A549 (cell line): ENCODE results near the gene CYP1A1. TPM values are rescaled to one million over a fixed set of nuclear protein-coding genes. Genes with fewer than 3 reads are reported as not detected.
A peak's percentile ranks its signal among the peaks of the same experiment; 100 is the strongest.
"Not testable (repeated sequence)": the region's sequence is repeated elsewhere in the genome, so short reads cannot be mapped to it uniquely, and the experiment has no call there.

Experiments used
- ATAC-seq, 2 experiments: fragments of 200-7000 bp in 1 of 2; fragments of >200 bp in 1 of 2; cut with Nextera tagmentation in 1 of 2; cut with Tn5 transposase in 1 of 2; 3 replicates each; pipeline versions ENCODE4 v1.8.0 to v1.9.1; 2018 to 2020; ENCODE audit warnings: mild to moderate bottlenecking in 1 of 2, moderate library complexity in 1 of 2
- CTCF ChIA-PET: fragments of 300-600 bp; sonication (Branson Sonifier 250); formaldehyde crosslinking; extraction: SDS; loops from one replicate; lab custom pipeline; 2021; ENCODE audit warnings: antibody characterized with exemption, inconsistent platforms; lab: Yijun Ruan, JAX
- POLR2A ChIA-PET: fragments of 350-600 bp; formaldehyde crosslinking; extraction: SDS; loops from one replicate; lab custom pipeline; 2021; ENCODE audit warnings: antibody characterized with exemption, inconsistent platforms; lab: Yijun Ruan, JAX
- DNase-seq, 2 experiments: peaks; one replicate each; pipeline versions ENCODE4 v3.0.0 to v3.0.0-alpha.2; 2011 to 2016; ENCODE audit warnings: low read depth in 1 of 2, low spot score in 1 of 2
- FAIRE-seq: peaks from 2 replicates; lab custom pipeline; 2011; peaks lifted over from hg19 to GRCh38; lab: Jason Lieb, UNC
- H3K27ac ChIP-seq, 2 experiments: fragments of >200 bp; sonication (Bioruptor Twin); formaldehyde crosslinking; 3 replicates each; pipeline ENCODE4 v1.5.1; 2016 to 2017
- H3K4me1 ChIP-seq: fragments of >200 bp; sonication (Bioruptor Twin); formaldehyde crosslinking; 3 replicates; pipeline ENCODE4 v1.6.1; 2016
- H3K4me2 ChIP-seq: fragments of >200 bp; sonication (Bioruptor Twin); formaldehyde crosslinking; 3 replicates; pipeline ENCODE4 v1.6.1; 2016
- H3K4me3 ChIP-seq: fragments of >200 bp; sonication (Bioruptor Twin); formaldehyde crosslinking; 3 replicates; pipeline ENCODE4 v1.5.1; 2016
- H3K9me3 ChIP-seq: fragments of >200 bp; sonication (Bioruptor Twin); formaldehyde crosslinking; 3 replicates; pipeline ENCODE4 v1.6.1; 2016
- BHLHE40 ChIP-seq: IDR thresholded peaks from 2 replicates; pipeline ENCODE4 v1.6.1; 2012; ENCODE audit warnings: low read depth, low read length, inconsistent platforms
- CBX2 ChIP-seq: fragments of 200-600 bp; sonication (generic); IDR thresholded peaks from 2 replicates; pipeline ENCODE4 v1.6.1; 2016; ENCODE audit warnings: low read depth, mild to moderate bottlenecking, borderline replicate concordance
- EP300 ChIP-seq, 2 experiments: fragments of >200 bp; sonication (Bioruptor Twin); formaldehyde crosslinking; IDR thresholded peaks; 2 replicates in 1 of 2; 3 replicates in 1 of 2; pipeline ENCODE4 v1.6.1; 2016 to 2017
- FOXS1 ChIP-seq: fragments of 250-450 bp; sonication (Bioruptor Pico); IDR thresholded peaks from 2 replicates; pipeline ENCODE4 v1.5.0; 2020; ENCODE audit warnings: mild to moderate bottlenecking, moderate library complexity
- HEYL ChIP-seq: fragments of 250-450 bp; sonication (Bioruptor Pico); IDR thresholded peaks from 2 replicates; pipeline ENCODE4 v1.8.0; 2021; ENCODE audit warnings: mild to moderate bottlenecking, moderate library complexity
- HOXA7 ChIP-seq: fragments of 250-450 bp; sonication (Bioruptor Pico); IDR thresholded peaks from 2 replicates; pipeline ENCODE4 v1.5.0; 2020; ENCODE audit warnings: mild to moderate bottlenecking, moderate library complexity
- JUN ChIP-seq, 2 experiments: fragments of >200 bp; sonication (Bioruptor Twin); formaldehyde crosslinking; IDR thresholded peaks; 2 replicates in 1 of 2; 3 replicates in 1 of 2; pipeline ENCODE4 v1.6.1; 2016 to 2017
- JUNB ChIP-seq: fragments of >200 bp; sonication (Bioruptor Twin); formaldehyde crosslinking; IDR thresholded peaks from 2 replicates; pipeline ENCODE4 v1.6.1; 2016
- KDM1A ChIP-seq: fragments of 200-600 bp; sonication (generic); IDR thresholded peaks from 2 replicates; pipeline ENCODE4 v1.6.1; 2016; ENCODE audit warnings: low read depth, mild to moderate bottlenecking
- MAFK ChIP-seq: fragments of 450-650 bp; IDR thresholded peaks from 2 replicates; pipeline ENCODE4 v1.6.1; 2014; ENCODE audit not compliant: partially characterized antibody
- NFE2L2 ChIP-seq: fragments of 150-350 bp; conservative IDR thresholded peaks from 2 replicates; pipeline ENCODE4 v1.6.1; 2014; ENCODE audit warnings: low read length
- NPAS2 ChIP-seq: fragments of 250-450 bp; sonication (Bioruptor Pico); IDR thresholded peaks from 2 replicates; pipeline ENCODE4 v1.8.0; 2022; ENCODE audit warnings: mild to moderate bottlenecking, moderate library complexity, borderline replicate concordance
- NR3C1 ChIP-seq: fragments of >200 bp; sonication (Bioruptor Twin); formaldehyde crosslinking; IDR thresholded peaks from 3 replicates; pipeline ENCODE4 v1.6.1; 2017
- PHF8 ChIP-seq: fragments of 200-600 bp; sonication (generic); IDR thresholded peaks from 2 replicates; pipeline ENCODE4 v1.6.1; 2016; ENCODE audit warnings: low read depth, mild to moderate bottlenecking, antibody characterized with exemption, moderate library complexity, borderline replicate concordance
- POLR2A ChIP-seq: IDR thresholded peaks from 2 replicates; pipeline ENCODE4 v1.6.1; 2012; ENCODE audit warnings: mild to moderate bottlenecking, low read length
- SMC3 ChIP-seq: fragments of >200 bp; sonication (Bioruptor Twin); formaldehyde crosslinking; IDR thresholded peaks from 3 replicates; pipeline ENCODE4 v1.6.1; 2018; ENCODE audit warnings: inconsistent platforms
- TP53 ChIP-seq: fragments of 250-450 bp; sonication (Bioruptor Pico); IDR thresholded peaks from 2 replicates; pipeline ENCODE4 v1.5.0; 2021; ENCODE audit warnings: mild to moderate bottlenecking, moderate library complexity
- ZC3H11A ChIP-seq: fragments of 450-650 bp; IDR thresholded peaks from 2 replicates; pipeline ENCODE4 v1.6.1; 2014; ENCODE audit warnings: antibody characterized with exemption, mild to moderate bottlenecking
- ZFP36 ChIP-seq: fragments of 450-650 bp; IDR thresholded peaks from 2 replicates; pipeline ENCODE4 v1.6.1; 2014; ENCODE audit warnings: borderline replicate concordance; ENCODE audit not compliant: partially characterized antibody
- WGBS: methylation state at CpG from one replicate; pipeline ENCODE4 v1.1.6; 2017; ENCODE audit errors: missing lambda C conversion rate; 5-methylcytosine and 5-hydroxymethylcytosine counted together
- polyA plus RNA-seq, 4 experiments: library from polyadenylated mRNA; depleted of rRNA in 3 of 4; stranded (reverse); fragments of >200 nt; fragmentation: RNase III in 1 of 4; extraction: RNeasy Plus Mini Kit Qiagen cat#74134 plus additional on column Dnase treatment in 1 of 4; gene quantifications; 2 replicates in 3 of 4; 3 replicates in 1 of 4; pipeline ENCODE4 v1.2.3, GENCODE V29; 2011 to 2017
- TF ChIP-seq, protein P1 (sequence below): fragments of 450-650 bp; IDR thresholded peaks from 2 replicates; pipeline ENCODE4 v1.6.1; 2014; ENCODE audit warnings: antibody characterized with exemption
- TF ChIP-seq, protein P2 (sequence below): IDR thresholded peaks from 2 replicates; pipeline ENCODE4 v1.6.1; 2012
- TF ChIP-seq, protein P3 (sequence below): fragments of >200 bp; sonication (Bioruptor Twin); formaldehyde crosslinking; IDR thresholded peaks from 3 replicates; pipeline ENCODE4 v1.5.1; 2016

The CYP1A1 gene
- polyA plus RNA-seq, 2 of the 4 experiments (the other 2 are of a cell fraction) = 0.25 to 0.50 TPM

DNA sequence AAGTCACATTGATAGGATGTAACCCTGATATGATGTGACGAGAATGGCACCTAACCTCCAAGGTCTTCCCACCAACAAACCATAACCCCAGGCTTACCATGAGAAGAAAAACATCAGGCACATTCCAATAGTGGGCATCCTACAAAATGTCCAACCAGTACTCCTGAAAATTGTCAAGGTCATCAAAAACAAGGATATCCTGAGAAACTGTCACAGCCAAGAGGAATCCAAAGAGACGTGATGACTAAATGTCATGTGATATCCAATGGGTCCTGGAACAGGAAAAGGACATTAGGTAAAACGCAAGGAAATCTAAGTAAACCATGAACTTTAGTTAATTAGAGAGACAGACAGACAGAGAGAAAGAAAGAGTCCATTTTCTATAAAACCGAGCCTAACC is 21.1 kb upstream of the CYP1A1 start:
- Histone ChIP-seq H3K9me3 (peaks cover 6% of the 10 kb centered on the region; the same call in 1 of the 3 replicates), H3K27ac (no peak overlapping the region), H3K4me2 (no peak overlapping the region), H3K4me3 (no peak overlapping the region), H3K4me1 (no peaks in the 10 kb centered on the region)
- FAIRE-seq (no peak), ATAC-seq (no peak), DNase-seq (no peak)
- POLR2A ChIA-PET = no interaction called here
- CTCF ChIA-PET = no interaction called here
- 32% methylated on average over 4 of the region's 4 CpGs for WGBS
- no peak for TF ChIP-seq NR3C1
- peak; percentile 78 for TF ChIP-seq MAFK

DNA sequence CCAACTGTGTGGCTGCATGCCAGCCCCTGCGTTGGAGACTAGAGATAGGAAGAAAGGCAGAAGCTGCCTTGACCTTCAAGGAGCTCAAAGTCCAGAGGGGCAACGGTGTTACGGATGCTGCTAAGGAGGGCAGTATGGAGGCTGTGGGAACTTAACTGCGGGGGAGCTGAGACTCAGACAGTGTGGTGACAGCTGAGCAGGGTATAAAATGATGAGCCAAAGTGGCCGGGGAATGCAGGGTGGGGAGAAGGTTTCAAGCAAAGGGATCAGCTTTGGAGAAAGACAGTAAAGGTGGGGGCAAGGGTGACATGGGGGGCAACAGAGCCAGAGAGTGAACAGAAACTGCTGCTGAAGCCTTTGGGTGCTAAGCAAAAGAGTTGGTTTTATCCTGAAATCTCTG is 17.1 kb upstream of the CYP1A1 start:
- Histone ChIP-seq H3K27ac (no peak overlapping the region), H3K4me1 (no peaks in the 10 kb centered on the region), H3K9me3 (peaks cover 6% of the 10 kb centered on the region; the same call in 1 of the 3 replicates), H3K4me3 (no peak overlapping the region), H3K4me2 (no peak overlapping the region)
- 16% methylated on average over 5 of the region's 5 CpGs for WGBS
- CTCF ChIA-PET = interaction anchor here (1.5 kb wide), 1 partner anchor 110 kb away, joined by 3 read pairs; no protein-coding TSS in a partner anchor
- no peak for TF ChIP-seq JUN (IDR thresholded peaks at IDR 0.05)
- no peak for TF ChIP-seq HEYL
- TF ChIP-seq NPAS2 = no peak
- no peak for TF ChIP-seq ZC3H11A
- no peak for TF ChIP-seq TP53 (CRISPR knock-in tag)
- no peak for TF ChIP-seq ZFP36
- no peak for TF ChIP-seq SMC3
- TF ChIP-seq JUNB = no peak
- no peak for TF ChIP-seq PHF8
- no peak for TF ChIP-seq KDM1A
- TF ChIP-seq, protein P1, sequence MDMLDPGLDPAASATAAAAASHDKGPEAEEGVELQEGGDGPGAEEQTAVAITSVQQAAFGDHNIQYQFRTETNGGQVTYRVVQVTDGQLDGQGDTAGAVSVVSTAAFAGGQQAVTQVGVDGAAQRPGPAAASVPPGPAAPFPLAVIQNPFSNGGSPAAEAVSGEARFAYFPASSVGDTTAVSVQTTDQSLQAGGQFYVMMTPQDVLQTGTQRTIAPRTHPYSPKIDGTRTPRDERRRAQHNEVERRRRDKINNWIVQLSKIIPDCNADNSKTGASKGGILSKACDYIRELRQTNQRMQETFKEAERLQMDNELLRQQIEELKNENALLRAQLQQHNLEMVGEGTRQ = no peak
- POLR2A ChIA-PET = no interaction called here
- FAIRE-seq (no peak), DNase-seq (no peak), ATAC-seq (no peak)

DNA sequence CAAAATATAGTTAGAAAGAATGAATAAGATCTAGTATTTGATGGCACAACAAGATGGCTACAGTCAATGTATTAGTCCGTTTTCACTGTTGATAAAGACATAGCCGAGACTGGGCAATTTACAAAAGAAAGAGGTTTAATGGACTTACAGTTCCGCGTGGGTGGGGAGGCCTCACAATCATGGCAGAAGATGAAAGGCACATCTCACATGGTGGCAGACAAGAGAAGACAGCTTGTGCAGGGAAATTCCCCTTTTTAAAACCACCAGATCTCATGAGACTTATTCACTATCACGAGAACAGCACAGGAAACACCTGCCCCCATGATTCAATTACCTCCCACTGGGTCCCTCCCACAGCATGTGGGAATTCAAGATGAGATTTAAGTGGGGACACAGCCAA is 12.9 kb upstream of the CYP1A1 start:
- DNase-seq, CTCF ChIA-PET, POLR2A ChIA-PET, ATAC-seq, H3K4me2 ChIP-seq, FAIRE-seq, H3K4me3 ChIP-seq, H3K27ac ChIP-seq, H3K9me3 ChIP-seq, H3K4me1 ChIP-seq: not testable (repeated sequence)
- WGBS = 63% methylated on average over 5 of the region's 5 CpGs

DNA sequence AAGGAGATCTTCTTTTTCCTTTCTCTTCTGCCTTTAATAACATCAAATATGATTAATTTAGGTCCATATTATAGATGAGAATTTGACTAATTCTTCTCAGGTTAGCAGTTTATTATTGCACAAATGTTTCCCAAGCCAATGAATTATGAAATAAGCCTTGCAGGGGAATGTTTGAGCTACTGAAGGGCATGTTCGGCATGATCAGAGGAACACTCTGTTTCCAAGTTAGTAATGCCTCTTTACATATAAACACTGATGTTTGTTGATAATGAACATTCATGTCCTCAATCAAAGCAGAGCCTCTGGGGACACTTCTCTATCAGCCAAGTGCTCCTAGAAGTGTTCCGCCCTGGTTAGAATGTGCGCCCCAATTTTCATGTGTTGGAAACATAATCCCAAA is 10.0 kb upstream of the CYP1A1 start:
- DNase-seq (no peak), FAIRE-seq (no peak), ATAC-seq (no peak)
- H3K4me1 ChIP-seq = no peaks in the 10 kb centered on the region
- H3K27ac ChIP-seq = no peak overlapping the region
- no peak overlapping the region for H3K4me2 ChIP-seq
- TF ChIP-seq BHLHE40 (no peak), HOXA7 (no peak), FOXS1 (CRISPR knock-in tag) (no peak), EP300 (IDR thresholded peaks at IDR 0.05) (no peak), NFE2L2 (no peak), CBX2 (no peak), POLR2A (no peak)
- TF ChIP-seq, protein P2, sequence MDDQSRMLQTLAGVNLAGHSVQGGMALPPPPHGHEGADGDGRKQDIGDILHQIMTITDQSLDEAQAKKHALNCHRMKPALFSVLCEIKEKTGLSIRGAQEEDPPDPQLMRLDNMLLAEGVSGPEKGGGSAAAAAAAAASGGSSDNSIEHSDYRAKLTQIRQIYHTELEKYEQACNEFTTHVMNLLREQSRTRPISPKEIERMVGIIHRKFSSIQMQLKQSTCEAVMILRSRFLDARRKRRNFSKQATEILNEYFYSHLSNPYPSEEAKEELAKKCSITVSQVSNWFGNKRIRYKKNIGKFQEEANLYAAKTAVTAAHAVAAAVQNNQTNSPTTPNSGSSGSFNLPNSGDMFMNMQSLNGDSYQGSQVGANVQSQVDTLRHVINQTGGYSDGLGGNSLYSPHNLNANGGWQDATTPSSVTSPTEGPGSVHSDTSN = no peak
- TF ChIP-seq, protein P3, sequence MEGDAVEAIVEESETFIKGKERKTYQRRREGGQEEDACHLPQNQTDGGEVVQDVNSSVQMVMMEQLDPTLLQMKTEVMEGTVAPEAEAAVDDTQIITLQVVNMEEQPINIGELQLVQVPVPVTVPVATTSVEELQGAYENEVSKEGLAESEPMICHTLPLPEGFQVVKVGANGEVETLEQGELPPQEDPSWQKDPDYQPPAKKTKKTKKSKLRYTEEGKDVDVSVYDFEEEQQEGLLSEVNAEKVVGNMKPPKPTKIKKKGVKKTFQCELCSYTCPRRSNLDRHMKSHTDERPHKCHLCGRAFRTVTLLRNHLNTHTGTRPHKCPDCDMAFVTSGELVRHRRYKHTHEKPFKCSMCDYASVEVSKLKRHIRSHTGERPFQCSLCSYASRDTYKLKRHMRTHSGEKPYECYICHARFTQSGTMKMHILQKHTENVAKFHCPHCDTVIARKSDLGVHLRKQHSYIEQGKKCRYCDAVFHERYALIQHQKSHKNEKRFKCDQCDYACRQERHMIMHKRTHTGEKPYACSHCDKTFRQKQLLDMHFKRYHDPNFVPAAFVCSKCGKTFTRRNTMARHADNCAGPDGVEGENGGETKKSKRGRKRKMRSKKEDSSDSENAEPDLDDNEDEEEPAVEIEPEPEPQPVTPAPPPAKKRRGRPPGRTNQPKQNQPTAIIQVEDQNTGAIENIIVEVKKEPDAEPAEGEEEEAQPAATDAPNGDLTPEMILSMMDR = no peak
- TF ChIP-seq, all 56 proteins: peak for 0
- WGBS = 59% methylated on average over 3 of the region's 3 CpGs
- ChIA-PET CTCF (interaction anchor here (1.5 kb wide), 1 partner anchor 36 kb away, joined by 3 read pairs; no protein-coding TSS in a partner anchor), POLR2A (no interaction called here)
- Histone ChIP-seq H3K9me3 (no peaks in the 10 kb centered on the region), H3K4me3 (no peak overlapping the region)
